A549 (cell line): ENCODE data around the gene TRPM2.

Source experiments
- ATOH8 ChIP-seq: fragments of 250-450 bp; sonication (Bioruptor Pico); IDR thresholded peaks from 2 replicates; pipeline ENCODE4 v1.5.0; 2020; ENCODE audit warnings: low read depth, mild to moderate bottlenecking, moderate library complexity
- CHD2 ChIP-seq: fragments of 150-350 bp; IDR thresholded peaks from 2 replicates; pipeline ENCODE4 v1.6.1; 2014; ENCODE audit warnings: low read length; ENCODE audit not compliant: partially characterized antibody
- MAFK ChIP-seq: fragments of 450-650 bp; IDR thresholded peaks from 2 replicates; pipeline ENCODE4 v1.6.1; 2014; ENCODE audit not compliant: partially characterized antibody
- PHF8 ChIP-seq: fragments of 200-600 bp; sonication (generic); IDR thresholded peaks from 2 replicates; pipeline ENCODE4 v1.6.1; 2016; ENCODE audit warnings: low read depth, mild to moderate bottlenecking, antibody characterized with exemption, moderate library complexity, borderline replicate concordance
- POLR2A ChIP-seq: IDR thresholded peaks from 2 replicates; pipeline ENCODE4 v1.6.1; 2012; ENCODE audit warnings: mild to moderate bottlenecking, low read length
- RAD21 ChIP-seq, 2 experiments: fragments of >200 bp in 1 of 2; sonication (Bioruptor Twin) in 1 of 2; formaldehyde crosslinking in 1 of 2; IDR thresholded peaks in 1 of 2; conservative IDR thresholded peaks in 1 of 2; 2 replicates in 1 of 2; 3 replicates in 1 of 2; pipeline ENCODE4 v1.6.1; 2012 to 2018; ENCODE audit warnings: inconsistent platforms in 1 of 2
- SMC3 ChIP-seq: fragments of >200 bp; sonication (Bioruptor Twin); formaldehyde crosslinking; IDR thresholded peaks from 3 replicates; pipeline ENCODE4 v1.6.1; 2018; ENCODE audit warnings: inconsistent platforms
- TF ChIP-seq, protein P1 (sequence below): fragments of >200 bp; sonication (Bioruptor Twin); formaldehyde crosslinking; IDR thresholded peaks from 3 replicates; pipeline ENCODE4 v1.5.1; 2016
- TF ChIP-seq, protein P2 (sequence below): fragments of 200-600 bp; sonication (generic); IDR thresholded peaks from 2 replicates; pipeline ENCODE4 v1.6.1; 2016; ENCODE audit warnings: antibody characterized with exemption, mild to moderate bottlenecking, moderate library complexity

GRCh38 chr21:44306936-44307704 lies 46.3 kb upstream of the TRPM2 start:
- TF ChIP-seq ATOH8 (CRISPR knock-in tag) (no peak), RAD21 (conservative IDR thresholded peaks at IDR 0.05 in 1 of 2, IDR thresholded peaks at IDR 0.05 in 1 of 2) (no peak), SMC3 (no peak), CHD2 (no peak), POLR2A (no peak), MAFK (no peak), PHF8 (no peak)
- TF ChIP-seq, protein P1, sequence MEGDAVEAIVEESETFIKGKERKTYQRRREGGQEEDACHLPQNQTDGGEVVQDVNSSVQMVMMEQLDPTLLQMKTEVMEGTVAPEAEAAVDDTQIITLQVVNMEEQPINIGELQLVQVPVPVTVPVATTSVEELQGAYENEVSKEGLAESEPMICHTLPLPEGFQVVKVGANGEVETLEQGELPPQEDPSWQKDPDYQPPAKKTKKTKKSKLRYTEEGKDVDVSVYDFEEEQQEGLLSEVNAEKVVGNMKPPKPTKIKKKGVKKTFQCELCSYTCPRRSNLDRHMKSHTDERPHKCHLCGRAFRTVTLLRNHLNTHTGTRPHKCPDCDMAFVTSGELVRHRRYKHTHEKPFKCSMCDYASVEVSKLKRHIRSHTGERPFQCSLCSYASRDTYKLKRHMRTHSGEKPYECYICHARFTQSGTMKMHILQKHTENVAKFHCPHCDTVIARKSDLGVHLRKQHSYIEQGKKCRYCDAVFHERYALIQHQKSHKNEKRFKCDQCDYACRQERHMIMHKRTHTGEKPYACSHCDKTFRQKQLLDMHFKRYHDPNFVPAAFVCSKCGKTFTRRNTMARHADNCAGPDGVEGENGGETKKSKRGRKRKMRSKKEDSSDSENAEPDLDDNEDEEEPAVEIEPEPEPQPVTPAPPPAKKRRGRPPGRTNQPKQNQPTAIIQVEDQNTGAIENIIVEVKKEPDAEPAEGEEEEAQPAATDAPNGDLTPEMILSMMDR = no peak
- TF ChIP-seq, protein P2, sequence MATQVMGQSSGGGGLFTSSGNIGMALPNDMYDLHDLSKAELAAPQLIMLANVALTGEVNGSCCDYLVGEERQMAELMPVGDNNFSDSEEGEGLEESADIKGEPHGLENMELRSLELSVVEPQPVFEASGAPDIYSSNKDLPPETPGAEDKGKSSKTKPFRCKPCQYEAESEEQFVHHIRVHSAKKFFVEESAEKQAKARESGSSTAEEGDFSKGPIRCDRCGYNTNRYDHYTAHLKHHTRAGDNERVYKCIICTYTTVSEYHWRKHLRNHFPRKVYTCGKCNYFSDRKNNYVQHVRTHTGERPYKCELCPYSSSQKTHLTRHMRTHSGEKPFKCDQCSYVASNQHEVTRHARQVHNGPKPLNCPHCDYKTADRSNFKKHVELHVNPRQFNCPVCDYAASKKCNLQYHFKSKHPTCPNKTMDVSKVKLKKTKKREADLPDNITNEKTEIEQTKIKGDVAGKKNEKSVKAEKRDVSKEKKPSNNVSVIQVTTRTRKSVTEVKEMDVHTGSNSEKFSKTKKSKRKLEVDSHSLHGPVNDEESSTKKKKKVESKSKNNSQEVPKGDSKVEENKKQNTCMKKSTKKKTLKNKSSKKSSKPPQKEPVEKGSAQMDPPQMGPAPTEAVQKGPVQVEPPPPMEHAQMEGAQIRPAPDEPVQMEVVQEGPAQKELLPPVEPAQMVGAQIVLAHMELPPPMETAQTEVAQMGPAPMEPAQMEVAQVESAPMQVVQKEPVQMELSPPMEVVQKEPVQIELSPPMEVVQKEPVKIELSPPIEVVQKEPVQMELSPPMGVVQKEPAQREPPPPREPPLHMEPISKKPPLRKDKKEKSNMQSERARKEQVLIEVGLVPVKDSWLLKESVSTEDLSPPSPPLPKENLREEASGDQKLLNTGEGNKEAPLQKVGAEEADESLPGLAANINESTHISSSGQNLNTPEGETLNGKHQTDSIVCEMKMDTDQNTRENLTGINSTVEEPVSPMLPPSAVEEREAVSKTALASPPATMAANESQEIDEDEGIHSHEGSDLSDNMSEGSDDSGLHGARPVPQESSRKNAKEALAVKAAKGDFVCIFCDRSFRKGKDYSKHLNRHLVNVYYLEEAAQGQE = no peak
